K562 (cell line): ENCODE results near the gene MYOCD. TPM values are rescaled to one million over a fixed set of nuclear protein-coding genes. Genes with fewer than 3 reads are reported as not detected.

Experiments
- ATAC-seq: fragments of 200-7000 bp; cut with Tn5 transposase; 3 replicates; pipeline ENCODE4 v1.9.1; 2020; ENCODE audit warnings: moderate library complexity
- BruUV-seq: library from RNA; stranded (reverse); fragments of 400-500 nt; replicated peaks from 2 replicates; lab custom pipeline; 2021; lab: Mats Ljungman, UMichigan
- CTCF ChIA-PET: fragments of 300-600 bp; formaldehyde crosslinking; extraction: SDS; loops from one replicate; lab custom pipeline; 2021; ENCODE audit warnings: low intra/inter-chr PET ratio; lab: Yijun Ruan, JAX
- POLR2A ChIA-PET: fragments of 300-600, 350-650 bp; sonication (Branson Sonifier 250); formaldehyde crosslinking; extraction: SDS; loops from one replicate; lab custom pipeline; 2021; ENCODE audit warnings: antibody characterized with exemption, inconsistent platforms; lab: Yijun Ruan, JAX
- DNase-seq, 4 experiments: peaks; one replicate each; pipeline versions ENCODE4 v3.0.0 to v3.0.0-alpha.2; 2011 to 2018; ENCODE audit warnings: low spot score in 3 of 4, mixed read lengths in 3 of 4; ENCODE audit errors: extremely low read depth in 1 of 4
- FAIRE-seq: peaks from 2 replicates; lab custom pipeline; 2011; peaks lifted over from hg19 to GRCh38; lab: Jason Lieb, UNC
- H2AFZ ChIP-seq: 2 replicates; pipeline ENCODE4 v1.6.0; 2011; ENCODE audit warnings: low read depth, low read length, control low read depth, inconsistent platforms
- H3K27ac ChIP-seq: fragments of 200-600 bp; 3 replicates; pipeline ENCODE4 v1.8.0; 2011; ENCODE audit warnings: low read depth, mild to moderate bottlenecking, control low read depth, inconsistent platforms, low read length, moderate library complexity, mixed read lengths; ENCODE audit errors: extremely low read depth
- H3K27me3 ChIP-seq, 2 experiments: fragments of 300-600 bp in 1 of 2; 2 replicates in 1 of 2; 3 replicates in 1 of 2; pipeline versions ENCODE4 v1.6.0 to v1.8.0; 2011; ENCODE audit warnings: inconsistent platforms in 2 of 2, low read length in 2 of 2, mild to moderate bottlenecking in 1 of 2, mixed read lengths in 1 of 2, moderate library complexity in 1 of 2; ENCODE audit not compliant: control insufficient read depth in 2 of 2, insufficient read depth in 2 of 2
- H3K36me3 ChIP-seq: fragments of 300-600 bp; 3 replicates; pipeline ENCODE4 v1.8.0; 2011; ENCODE audit warnings: mild to moderate bottlenecking, low read length, inconsistent platforms; ENCODE audit not compliant: control insufficient read depth, insufficient read depth
- H3K4me1 ChIP-seq, 2 experiments: fragments of 200-600 bp in 1 of 2; replicated peaks in 1 of 2; 2 replicates in 1 of 2; 3 replicates in 1 of 2; pipeline versions ENCODE4 v1.5.1 to v1.8.0; 2011; ENCODE audit warnings: inconsistent platforms in 2 of 2, low read length in 2 of 2, mild to moderate bottlenecking in 1 of 2, mixed read lengths in 1 of 2, moderate library complexity in 1 of 2; ENCODE audit not compliant: control insufficient read depth in 2 of 2, insufficient read depth in 2 of 2
- H3K4me2 ChIP-seq: 2 replicates; pipeline ENCODE4 v1.6.1; 2011; ENCODE audit warnings: low read length, control low read depth, inconsistent platforms, mixed read lengths; ENCODE audit not compliant: insufficient read depth
- H3K4me3 ChIP-seq: fragments of 200-600 bp; sonication (generic), shearing (Covaris generic); 2 replicates; pipeline ENCODE4 v1.5.1; 2016; ENCODE audit warnings: control low read depth, inconsistent platforms
- H3K79me2 ChIP-seq: fragments of 200-600 bp; 3 replicates; pipeline ENCODE4 v1.8.0; 2011; ENCODE audit warnings: low read length, inconsistent platforms; ENCODE audit not compliant: control insufficient read depth, insufficient read depth
- H3K9ac ChIP-seq, 2 experiments: 2 replicates each; pipeline versions ENCODE4 v1.6.0 to v1.6.1; 2011; ENCODE audit warnings: low read depth in 2 of 2, low read length in 2 of 2, control low read depth in 1 of 2, inconsistent platforms in 1 of 2, mild to moderate bottlenecking in 1 of 2, mixed read lengths in 1 of 2; ENCODE audit not compliant: insufficient read depth in 1 of 2
- H3K9me1 ChIP-seq: one replicate; pipeline ENCODE4 v1.6.0; 2011; ENCODE audit warnings: inconsistent platforms, mild to moderate bottlenecking, low read length, moderate library complexity; ENCODE audit not compliant: control insufficient read depth, insufficient read depth
- H3K9me3 ChIP-seq: replicated peaks from 2 replicates; pipeline ENCODE4 v1.5.1; 2011; ENCODE audit warnings: low read depth, low read length, inconsistent platforms; ENCODE audit not compliant: control insufficient read depth, insufficient read depth
- H4K20me1 ChIP-seq: replicated peaks from 2 replicates; pipeline ENCODE4 v1.6.1; 2011; ENCODE audit warnings: low read length, inconsistent platforms, mixed read lengths; ENCODE audit not compliant: control insufficient read depth, insufficient read depth
- ATF6 ChIP-seq: sonication (generic); formaldehyde crosslinking; IDR thresholded peaks from 2 replicates; pipeline ENCODE4 v1.4.0; 2020; ENCODE audit warnings: mild to moderate bottlenecking, missing genetic modification reagents
- RNF219 ChIP-seq: fragments of 250-450 bp; sonication (Bioruptor Pico); IDR thresholded peaks from 2 replicates; pipeline ENCODE4 v1.5.0; 2022; ENCODE audit warnings: mild to moderate bottlenecking
- WGBS: fragments of 100-300 bp; shearing (Covaris generic); methylation state at CpG from one replicate; pipeline ENCODE4 v1.1.6; 2016; ENCODE audit warnings: low coverage, mixed read lengths; ENCODE audit not compliant: insufficient coverage; ENCODE audit errors: missing lambda C conversion rate; 5-methylcytosine and 5-hydroxymethylcytosine counted together
- in situ Hi-C: fragments of 300-500 bp; cut with MboI; formaldehyde crosslinking; loops from 4 replicates; pipeline ENCODE4 v1.15.0; 2018; ENCODE audit warnings: inconsistent platforms, mixed read lengths
- intact Hi-C: fragments of 100-400 bp; cut with micrococcal nuclease; formaldehyde crosslinking; loops from 2 replicates; pipeline ENCODE4 v1.14.2; 2022
- polyA plus RNA-seq, 8 experiments: library from polyadenylated mRNA; depleted of rRNA in 4 of 8; stranded (reverse) in 5 of 8; unstranded in 3 of 8; fragments of >200 nt; fragmentation: Nextera tagmentation in 2 of 8; fragmentation: Illumina TruSeq in 1 of 8; extraction: Ambion mirVana in 2 of 8; extraction: Trizol in 1 of 8; gene quantifications; 2 replicates each; pipeline versions ENCODE4 v1.2.1 to v1.2.3, GENCODE V29; 2011 to 2014; ENCODE audit warnings: inconsistent platforms in 1 of 8, missing spikeins in 1 of 8
- total RNA-seq, 7 experiments: library from RNA; depleted of rRNA in 6 of 7; stranded (reverse); fragments of >200 nt in 6 of 7; fragmentation: Illumina TruSeq in 2 of 7; extraction: Trizol in 2 of 7; gene quantifications; 2 replicates each; pipeline versions ENCODE4 v1.2.1 to v1.2.3, GENCODE V29; 2011 to 2021; ENCODE audit warnings: low replicate concordance in 1 of 7

Gene MYOCD
- total and polyA plus RNA-seq, 9 of the 15 experiments (the other 6 are each of a cell fraction or from before 2014, with no cell fraction given), result not detected

GRCh38 chr17:12623220-12623848 lies 42.4 kb upstream of the MYOCD start:
- no peak overlapping the region for H2AFZ ChIP-seq
- TF ChIP-seq ATF6, result no peak
- no peak for TF ChIP-seq RNF219
- CTCF ChIA-PET, result no interaction called here
- no peak for ATAC-seq
- BruUV-seq, result no TSS peak
- FAIRE-seq, result no peak
- no peaks in the 10 kb centered on the region for H4K20me1 ChIP-seq
- H3K79me2 ChIP-seq, result no peaks in the 10 kb centered on the region
- H3K27ac ChIP-seq, result no peak overlapping the region
- in situ Hi-C loops, result no loop called here
- 2% methylated on average over 15 of the region's 16 CpGs for WGBS
- H3K9me3 ChIP-seq, result no peaks in the 10 kb centered on the region
- no peaks in the 10 kb centered on the region; a peak in 1 of 5 replicates for H3K4me1 ChIP-seq
- H3K4me2 ChIP-seq, result no peak overlapping the region
- H3K27me3 ChIP-seq, result no peaks in the 10 kb centered on the region; a peak in 1 of 5 replicates
- H3K9me1 ChIP-seq, result no peaks in the 10 kb centered on the region
- intact Hi-C loops, result no loop called here
- DNase-seq, result no peak
- POLR2A ChIA-PET, result no interaction called here
- H3K36me3 ChIP-seq, result no peaks in the 10 kb centered on the region
- no peak overlapping the region for H3K9ac ChIP-seq
- no peak overlapping the region for H3K4me3 ChIP-seq
